Nucleus accumbens (tissue), 56 donors: ENCODE results near the gene MICAL2.

Source experiments
- DNase-seq, 56 donors: peaks; one replicate each; lab custom pipeline; 2025; lab: John Stamatoyannopoulos, UW

The MICAL2 gene

DNA sequence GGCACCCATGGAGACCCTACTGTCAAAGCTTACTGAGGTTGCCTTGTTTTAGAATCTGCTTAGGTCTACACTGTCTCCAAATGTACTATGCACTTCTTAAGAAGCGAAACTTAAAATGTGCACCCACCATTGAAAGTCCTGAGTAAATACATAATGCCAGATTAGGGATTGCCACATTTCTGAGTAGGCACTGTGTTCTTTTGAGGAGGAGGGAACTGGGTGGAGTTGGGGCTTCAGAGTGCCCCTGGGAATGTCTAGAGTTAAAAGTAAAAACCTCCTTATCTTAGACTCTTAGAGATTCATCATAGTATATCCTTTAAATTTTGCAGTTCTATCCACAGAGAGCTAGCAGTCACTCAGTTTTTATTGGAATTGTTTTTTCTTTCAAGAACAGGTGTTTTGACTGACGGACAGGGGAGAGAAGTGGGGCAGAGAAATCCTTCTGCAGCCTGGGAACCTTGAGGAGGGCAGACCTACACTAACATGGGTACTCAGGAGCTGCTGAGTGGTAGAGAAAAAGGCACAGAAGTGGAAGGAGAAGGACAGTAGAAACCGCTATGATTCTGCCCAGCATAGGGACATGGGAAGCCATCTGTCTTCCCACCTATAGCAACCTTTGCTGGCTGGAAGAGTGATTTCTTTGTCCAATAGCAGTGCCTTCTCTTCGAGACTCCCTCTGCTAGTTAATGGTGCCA lies 33.4 kb upstream of the MICAL2 start:
- no peak for DNase-seq

DNA sequence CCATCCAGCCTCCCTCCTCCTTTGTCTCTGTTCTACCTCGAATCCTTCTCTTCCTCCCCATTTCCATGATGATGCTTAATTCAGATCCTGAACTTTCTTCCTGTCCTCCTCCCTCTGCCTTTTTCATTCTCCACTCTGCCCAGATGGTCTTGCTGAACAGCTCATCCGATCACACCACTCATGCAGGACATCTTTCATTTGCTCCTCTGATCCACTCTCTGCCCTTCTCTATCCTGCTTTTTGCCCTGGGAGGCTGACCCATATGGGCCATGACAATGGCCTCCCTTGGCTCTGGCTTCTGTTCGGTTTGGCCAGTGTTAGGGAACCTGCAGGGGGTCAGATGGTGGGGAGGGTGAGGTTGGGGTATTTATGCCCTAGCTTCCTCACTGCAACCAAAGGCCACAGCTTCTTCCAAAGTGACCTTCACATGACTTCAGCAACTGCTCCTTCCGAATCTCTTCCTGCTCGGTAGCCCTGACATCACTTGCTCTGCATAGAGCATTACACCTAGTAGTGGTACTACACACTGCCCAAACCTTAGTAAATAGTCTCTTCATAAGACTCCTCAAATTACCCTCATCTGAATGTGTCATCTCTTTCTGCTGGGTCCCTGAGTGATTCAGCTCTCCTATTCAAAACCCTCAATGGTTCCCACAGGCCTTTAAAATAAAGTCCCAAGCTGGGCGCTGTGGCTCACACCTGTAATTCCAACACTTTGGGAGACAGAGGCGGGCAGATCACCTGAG lies 32.7 kb upstream of the MICAL2 start:
- DNase-seq, result no peak

DNA sequence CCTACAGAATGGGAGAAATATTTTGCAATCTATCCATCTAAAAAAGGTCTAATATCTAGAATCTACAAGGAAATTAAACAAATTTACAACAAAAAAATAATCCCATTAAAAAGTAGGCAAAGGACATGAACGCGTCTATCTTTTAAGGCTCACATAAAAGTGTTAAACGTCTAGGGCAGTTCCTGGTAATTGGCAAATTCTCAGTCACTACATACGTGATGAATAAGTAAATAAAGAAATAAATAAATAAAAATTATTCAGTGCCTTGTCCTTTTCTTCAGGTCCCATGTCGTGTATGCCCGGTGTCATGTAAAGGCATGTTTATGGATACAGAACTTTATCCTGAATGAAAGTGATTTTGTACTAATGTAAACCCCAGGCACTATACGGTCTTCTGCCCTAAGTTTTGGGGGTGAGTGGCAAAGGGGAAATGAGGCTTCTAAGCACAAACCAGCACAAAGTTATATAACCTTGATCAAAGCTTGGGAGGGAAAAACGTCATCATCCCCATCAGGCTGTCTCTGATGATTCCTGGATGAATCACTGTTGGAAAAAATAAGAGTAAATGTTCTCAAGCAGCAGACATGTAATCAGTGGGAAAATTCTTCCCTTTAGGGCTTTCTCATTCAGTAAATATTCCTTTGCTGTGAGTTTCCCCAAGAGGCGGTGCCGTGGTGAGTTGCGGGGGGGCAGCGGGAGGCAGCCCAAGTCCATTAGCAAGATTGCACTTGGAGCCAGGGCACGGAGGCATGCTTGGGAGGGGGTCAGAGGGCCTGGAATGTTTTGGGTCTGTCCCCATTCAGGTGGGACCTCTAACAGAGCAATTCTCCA lies 30.4 kb upstream of the MICAL2 start:
- peak in 10 of 56 donors; percentile 5 to 53 (median 18) for DNase-seq

DNA sequence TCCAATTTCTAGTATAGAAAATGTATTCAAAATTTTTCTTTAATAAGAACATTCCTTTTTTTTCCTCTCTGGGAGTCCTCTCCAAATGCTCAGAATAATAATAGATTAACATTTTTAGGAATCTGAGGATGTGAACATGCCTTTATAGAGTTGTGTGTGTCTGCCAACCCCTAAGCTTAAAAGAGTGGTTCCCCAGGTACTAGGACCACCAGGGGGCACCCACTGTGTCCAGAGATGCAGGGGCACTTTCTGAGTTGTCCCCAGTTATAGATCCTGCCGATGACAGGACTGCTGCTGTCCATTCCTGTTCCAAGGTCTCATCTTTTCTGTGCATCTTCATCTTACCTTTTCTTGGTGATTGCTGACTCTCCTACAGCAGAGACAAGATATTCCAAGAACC lies 27.0 kb upstream of the MICAL2 start:
- no peak for DNase-seq

DNA sequence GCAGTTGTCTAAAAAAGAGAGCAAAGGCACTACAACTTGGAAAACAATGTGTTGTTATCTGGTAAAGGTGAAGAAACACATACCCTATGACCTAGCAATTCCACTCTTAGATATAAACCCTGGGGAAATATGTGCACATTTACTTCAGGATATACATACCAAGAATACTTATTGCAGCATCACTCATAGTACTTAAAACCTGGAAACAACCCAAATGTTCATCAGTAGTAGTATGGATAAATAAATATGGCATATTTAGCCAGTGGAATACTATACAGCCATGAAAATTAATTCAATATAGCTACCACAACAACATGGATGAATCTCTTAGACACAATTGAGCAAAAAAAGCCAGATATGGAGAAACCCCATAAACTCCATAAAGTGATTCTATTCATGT lies 26.1 kb upstream of the MICAL2 start:
- no peak for DNase-seq

DNA sequence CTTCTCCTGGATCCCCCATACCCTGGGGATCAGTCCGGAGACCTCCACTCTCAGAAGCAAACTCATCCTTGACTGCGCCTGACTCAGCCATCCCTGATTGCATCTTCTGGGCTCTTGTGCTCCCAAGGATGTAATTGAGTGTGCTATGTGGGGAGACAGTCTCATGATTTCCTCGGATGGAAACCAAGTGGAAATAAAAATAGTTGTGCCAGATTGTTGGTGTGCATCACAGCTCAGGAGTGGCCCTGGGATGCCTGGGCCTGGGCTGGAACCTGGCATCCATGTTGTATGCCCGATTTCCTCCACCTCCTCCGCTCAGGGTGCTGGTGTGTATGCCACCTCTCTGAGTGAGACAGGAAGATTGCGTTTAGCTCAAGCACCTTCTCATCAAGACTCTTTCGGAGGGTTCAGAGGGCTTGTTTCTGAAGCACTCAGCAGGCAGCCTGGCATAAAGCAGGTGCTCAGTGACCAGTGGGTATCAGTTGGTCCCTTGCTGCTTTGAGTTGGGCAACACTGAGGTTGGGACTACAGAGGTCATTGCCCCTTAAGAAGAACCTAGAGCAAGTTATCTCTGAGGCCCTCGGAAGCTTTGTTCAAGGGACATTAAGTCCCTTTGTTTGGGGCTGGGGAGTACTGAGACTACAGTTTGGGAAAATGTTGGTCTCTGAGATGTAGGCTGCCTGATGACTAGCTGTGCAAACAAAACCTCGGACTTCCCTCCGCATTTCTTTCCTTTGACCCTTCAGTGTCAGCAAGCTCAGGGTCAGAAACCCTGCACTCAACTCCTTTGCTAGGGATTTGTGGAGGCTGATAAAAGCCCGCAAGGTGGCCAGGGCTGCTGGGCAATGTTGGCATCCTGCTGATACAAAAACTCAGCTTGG lies 24.8 kb upstream of the MICAL2 start:
- no peak for DNase-seq

DNA sequence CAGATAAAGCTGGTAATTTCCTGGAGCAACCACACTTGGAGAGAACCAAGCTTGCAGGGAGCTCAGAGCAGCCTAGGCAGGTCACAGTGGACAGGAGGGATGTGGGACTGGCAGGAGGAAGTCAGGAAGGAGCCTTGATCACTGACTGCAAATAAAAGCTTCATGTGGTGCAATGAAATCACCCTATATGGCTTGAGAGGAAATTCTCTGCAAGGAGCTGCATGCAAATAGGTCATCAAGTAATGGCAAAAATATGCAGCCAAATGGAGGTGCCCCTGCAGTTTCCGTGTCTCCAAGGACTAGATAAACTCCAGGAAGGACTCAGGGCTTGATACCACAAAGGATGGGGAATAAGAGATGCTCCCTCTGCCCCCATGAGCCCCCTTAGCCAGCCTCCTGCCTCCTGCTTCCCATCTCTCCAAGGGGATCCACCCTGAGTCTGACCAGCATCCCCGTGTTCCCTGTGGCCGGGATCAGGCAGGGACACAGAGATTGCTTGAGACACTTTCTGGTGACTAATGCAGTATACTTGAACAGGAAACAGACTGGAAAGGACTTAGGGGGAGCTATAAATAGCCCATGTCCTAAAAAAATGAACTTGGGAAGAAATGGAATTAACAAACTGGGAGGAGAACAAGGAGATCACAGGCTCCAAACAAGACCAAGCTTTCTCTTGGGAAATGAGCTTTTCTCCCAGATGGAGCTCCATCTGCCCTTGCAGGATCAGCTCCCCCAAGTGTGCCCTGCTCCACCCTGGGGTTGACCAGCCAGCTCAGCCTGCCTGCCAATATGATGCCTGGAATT lies 23.9 kb upstream of the MICAL2 start:
- DNase-seq, result no peak

DNA sequence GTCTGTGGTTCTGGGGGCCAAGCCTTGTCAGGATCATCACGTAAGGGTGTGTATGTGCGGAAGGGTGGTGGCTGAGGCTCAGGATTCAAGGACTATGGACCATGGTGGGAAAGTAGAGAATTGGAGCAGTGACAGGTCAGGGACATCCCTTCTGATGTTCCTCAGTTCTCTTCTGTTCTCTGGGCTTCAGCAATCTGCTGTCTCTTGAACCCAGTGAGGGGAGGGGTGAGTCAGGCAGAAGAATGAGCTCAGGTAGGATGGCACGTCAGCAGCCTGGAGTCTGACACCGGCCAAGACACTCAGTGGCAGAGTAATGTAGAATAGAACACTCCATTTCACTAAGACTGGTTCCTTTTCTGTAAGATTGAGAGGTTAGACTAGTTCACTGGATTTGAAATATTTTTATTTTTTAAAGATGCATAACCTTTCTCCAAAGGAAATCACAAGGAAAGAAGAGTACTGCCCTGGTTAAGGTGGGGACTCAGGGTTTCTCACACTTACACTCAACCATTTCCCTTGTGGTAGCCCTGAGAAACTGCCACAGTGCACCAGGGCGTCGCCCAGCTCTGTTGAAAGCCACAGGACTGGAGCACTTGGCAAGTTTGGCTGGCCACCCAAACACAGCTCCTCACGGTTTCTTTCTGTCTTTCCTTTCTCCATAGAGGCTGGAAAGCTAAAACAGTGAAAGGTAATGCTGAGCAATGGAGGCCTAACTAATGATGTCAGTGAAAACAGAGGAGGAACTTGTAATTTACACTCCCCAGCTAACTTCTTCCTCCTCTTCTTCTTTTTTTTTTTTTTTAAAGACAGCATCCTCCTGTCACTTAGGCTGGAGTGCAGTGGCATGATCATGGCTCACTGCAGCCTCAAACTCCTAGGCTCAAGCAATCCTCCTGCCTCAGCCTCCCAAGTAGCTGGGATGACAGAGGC lies 23.1 kb upstream of the MICAL2 start:
- DNase-seq, result no peak

DNA sequence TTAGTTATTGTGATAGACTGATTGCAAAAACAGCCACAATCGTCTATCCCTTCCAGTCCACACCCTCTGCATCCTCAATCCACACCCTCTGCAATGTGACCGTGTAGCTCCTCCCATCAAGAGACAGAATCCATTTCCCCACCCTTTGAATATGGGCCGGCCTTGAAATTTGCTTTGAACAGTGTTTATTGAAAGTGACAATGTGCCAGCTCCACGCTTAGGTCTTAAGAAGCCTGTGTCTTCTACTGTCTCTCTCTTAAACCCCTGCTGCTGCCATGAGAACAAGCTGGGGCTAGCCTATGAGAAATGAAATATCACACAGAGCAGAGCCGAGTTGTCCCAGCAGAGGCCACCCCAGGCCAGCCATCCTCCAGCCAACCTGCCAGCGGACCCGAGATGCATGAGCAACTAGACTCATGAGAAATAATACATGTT lies 22.3 kb upstream of the MICAL2 start:
- peak in 30 of 56 donors; percentile 3 to 69 (median 25) for DNase-seq

DNA sequence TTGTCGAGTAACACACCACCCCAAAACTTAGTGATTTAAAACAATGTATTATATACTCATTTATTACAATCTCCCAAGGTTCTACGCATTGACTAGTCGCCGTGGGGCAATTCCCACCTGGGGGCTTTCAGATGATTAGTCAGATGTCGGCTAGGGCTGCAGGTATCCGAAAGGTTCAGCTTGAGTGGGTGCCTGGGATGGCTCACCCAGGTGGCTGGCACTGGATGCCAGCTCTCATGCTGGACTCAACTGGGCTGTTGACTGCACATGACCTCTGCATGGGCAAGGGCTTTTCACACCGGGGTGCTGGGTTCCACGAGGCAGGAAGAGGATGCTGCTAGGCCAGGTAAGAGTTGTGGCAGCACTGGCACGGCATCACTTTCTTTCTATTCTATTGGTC lies 21.9 kb upstream of the MICAL2 start:
- DNase-seq, result no peak

DNA sequence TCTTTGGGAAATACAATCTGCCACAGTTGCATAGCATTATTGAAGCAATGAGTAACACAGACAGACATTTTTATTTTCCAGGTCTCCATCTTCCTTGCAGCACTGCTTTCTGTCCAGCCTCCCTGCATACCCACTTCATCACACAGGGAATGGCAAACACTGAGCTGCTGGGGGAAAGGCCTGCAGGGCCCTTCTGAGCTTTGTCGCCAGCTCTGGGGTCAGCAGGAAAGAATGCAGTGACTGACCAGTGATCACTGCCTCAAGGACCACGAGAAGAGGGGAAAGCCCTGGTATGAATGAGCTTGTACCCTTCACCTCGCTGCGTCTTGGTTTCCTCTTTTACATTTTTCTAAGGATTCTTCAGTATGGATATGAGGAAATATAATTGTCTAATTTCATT lies 21.3 kb upstream of the MICAL2 start:
- no peak for DNase-seq

DNA sequence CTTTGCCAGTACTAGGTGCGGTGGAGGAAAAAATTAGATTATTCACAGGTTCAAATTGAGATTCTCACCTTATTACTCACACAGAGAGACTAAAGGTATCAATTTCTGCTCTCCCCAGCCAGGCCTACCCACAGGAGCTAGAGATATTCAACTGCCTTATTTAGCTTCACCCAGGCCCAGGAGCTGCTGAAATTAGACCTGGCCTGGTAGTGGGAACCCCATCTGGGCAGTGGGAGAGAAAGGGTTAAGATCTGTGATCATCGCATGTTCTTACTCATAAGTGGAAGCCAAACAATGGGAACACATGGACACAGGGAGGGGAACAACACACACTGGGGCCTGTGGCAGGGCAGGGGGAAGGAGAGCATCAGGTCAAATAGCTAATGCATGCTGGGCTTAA lies 20.9 kb upstream of the MICAL2 start:
- no peak for DNase-seq

DNA sequence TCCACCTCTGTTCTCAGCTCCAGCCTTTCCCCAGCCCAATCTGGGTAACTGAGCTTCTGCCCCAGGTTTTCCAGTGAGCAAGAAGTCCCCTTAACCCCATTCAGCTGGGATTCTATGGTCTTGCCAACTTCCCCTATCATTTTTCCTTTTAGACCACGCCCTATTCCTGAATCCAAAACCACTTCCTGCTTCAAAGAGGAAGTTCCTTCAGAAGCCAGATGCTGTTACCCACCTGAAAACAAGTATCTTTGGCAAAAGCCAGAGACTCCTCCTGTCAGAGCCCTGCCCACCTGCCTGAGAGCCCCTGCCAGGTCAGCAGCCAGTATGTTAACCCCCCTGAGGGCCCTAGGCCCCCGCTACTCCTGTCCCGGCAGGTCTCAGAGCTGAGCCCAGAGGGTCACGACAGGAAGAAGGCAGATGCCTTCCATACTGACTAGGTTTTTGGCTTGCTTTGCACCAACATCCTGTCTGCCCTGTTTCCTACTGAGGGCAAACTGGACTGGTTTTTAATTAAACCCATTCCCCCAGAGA lies 20.3 kb upstream of the MICAL2 start:
- no peak for DNase-seq

DNA sequence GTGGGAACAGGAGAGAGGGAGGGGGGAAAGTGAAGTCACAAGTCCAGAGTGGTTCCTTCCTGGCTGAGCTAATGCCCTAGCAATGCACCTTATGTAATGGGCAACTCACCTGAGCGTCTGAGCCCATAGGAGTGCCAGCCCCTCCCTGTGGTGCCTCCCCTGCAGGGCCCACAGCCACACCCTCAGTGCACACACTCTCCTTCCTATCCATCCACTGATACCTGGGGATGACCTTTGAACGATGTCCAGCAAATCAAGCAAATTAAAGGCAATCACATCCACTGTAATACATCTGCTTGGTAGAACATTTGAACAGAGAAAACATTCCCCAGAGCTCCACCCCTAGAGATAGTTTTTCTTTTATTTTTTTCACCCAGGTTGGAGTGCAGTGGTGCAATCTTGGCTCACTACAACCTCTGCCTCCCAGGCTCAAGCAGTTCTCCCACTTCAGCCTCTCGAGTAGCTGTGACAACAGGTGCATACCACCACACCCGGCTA lies 19.6 kb upstream of the MICAL2 start:
- DNase-seq, result no peak

DNA sequence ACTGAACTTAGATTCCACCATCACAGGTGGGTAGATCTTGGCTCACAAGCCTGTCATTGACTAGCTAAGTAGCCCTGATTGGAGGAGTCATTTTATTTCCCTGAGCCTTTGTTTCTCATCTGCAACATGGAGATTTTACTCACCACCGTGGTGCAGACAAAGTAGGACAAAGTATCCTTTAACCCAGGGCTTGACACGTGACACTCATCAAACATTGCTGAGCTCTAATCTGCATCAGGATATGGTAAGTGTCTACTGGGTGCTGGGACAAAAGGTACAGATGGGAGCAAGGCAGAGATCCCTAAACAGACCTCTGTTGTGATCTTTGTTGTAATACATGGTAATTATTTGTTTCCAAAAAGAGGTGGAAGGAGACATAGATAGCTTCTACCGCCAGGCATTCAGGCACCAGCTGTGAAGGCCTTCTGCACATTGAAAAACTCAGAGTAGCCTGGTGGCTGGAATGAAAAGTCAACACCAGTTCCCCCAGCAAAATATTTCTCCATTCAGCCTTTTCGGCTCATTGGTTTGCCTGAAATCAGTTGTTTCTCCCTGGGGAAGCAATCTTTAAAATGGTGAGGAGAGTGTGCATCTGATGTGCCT lies 18.3 kb upstream of the MICAL2 start:
- no peak for DNase-seq

DNA sequence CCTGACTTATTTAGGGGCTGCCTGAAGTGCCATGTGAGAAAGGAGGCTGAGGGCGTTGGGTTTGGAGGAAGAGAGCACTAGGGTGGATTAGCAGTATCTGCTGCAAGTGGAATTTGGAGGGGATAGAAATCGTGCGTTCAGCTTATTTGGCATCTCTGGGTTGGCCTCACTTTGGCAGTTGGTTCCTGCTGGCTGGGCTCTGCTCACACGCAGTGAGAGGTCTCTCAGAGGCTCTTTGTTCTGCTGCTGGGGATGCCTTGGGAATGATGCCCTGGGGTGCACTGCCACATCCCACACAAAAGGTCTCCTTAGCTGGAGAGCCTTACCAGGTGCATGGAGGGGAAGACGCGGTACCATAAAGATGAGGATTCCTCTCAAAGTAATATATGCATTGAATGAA lies 17.7 kb upstream of the MICAL2 start:
- DNase-seq, result peak in 37 of 56 donors; percentile 3 to 62 (median 26)
